HG03280 (cell line): Measurements from ENCODE around the gene TENT5C.

ENCODE experiments used
- ATAC-seq: cut with Tn5 transposase; IDR thresholded peaks from one replicate; pipeline ENCODE4 v1.9.1; 2021; ENCODE audit warnings: mild to moderate bottlenecking, moderate library complexity; ENCODE audit not compliant: unreplicated experiment

TENT5C gene

DNA sequence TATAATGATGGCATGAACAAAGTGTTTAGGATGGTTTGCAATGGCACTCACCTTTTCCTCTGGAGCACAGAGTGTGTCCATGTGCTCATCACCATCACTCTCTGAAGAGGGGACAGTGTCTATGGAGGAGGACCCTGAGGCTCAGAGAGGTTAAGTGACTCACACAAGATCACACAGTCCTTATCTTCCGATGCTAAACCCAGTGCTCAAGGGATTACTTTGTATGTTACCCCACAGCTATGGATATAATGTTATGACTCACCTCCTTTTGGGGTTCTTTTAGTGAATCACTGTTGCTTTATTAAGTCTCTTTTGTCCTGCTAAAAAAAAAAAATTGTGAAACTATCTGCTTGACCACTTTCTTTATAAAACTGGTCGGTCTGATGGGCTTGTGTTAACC is 67.6 kb downstream of the TENT5C start:
- ATAC-seq, result no peak

GRCh38 chr1:117674521-117675400 is 68.9 kb downstream of the TENT5C start:
- peak; percentile 71 for ATAC-seq

GRCh38 chr1:117675907-117676430 is 70.1 kb downstream of the TENT5C start:
- ATAC-seq, result no peak

GRCh38 chr1:117676615-117677130 is 70.8 kb downstream of the TENT5C start:
- ATAC-seq, result no peak
